GM18498 (cell line): ENCODE measurements around the gene SFMBT2.
"Not testable (repeated sequence)": the region's sequence is repeated elsewhere in the genome, so short reads cannot be mapped to it uniquely, and the experiment has no call there.

Experiments used
- ATAC-seq: cut with Tn5 transposase; IDR thresholded peaks from one replicate; pipeline ENCODE4 v1.9.1; 2021; ENCODE audit warnings: mild to moderate bottlenecking, moderate library complexity; ENCODE audit not compliant: unreplicated experiment

Gene SFMBT2

GRCh38 chr10:7302392-7302906, 108.4 kb downstream of the SFMBT2 start:
- no peak for ATAC-seq

DNA sequence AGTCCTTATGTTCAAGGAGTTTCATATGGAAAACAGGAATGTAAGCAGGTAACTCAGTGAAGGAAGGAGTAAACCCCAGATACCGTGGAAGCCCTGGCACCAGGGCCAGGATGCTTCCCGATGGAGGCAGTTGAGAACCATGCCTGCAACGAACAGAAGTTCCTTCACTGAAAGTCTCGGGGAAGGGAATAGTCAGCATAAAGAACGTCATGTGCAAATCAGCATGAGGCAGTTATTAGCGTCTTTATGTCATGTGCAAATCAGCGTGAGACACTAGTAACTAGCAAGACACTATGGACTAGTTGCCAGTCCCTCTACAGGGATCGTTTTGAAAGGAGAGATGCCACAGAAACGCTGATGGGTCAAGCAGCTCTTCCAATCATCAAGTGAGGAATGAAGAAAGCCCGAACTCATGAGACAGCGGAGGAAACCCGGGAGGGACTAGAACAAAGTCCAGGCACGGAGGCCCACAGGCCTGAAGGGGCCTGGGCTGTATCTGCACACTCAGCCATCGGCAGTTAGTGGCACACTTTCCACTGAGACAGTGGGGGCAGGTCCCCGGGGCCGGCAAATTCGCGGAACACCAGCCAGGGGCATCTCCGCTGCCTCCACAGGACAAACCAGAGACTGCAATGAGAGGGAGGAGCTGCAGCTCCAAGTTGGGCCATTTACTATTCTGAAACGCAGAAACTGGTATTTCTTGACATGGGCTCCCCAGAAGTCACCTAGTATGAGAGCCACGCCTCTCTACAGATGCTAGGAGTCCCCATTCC, 109.6 kb downstream of the SFMBT2 start:
- no peak for ATAC-seq

DNA sequence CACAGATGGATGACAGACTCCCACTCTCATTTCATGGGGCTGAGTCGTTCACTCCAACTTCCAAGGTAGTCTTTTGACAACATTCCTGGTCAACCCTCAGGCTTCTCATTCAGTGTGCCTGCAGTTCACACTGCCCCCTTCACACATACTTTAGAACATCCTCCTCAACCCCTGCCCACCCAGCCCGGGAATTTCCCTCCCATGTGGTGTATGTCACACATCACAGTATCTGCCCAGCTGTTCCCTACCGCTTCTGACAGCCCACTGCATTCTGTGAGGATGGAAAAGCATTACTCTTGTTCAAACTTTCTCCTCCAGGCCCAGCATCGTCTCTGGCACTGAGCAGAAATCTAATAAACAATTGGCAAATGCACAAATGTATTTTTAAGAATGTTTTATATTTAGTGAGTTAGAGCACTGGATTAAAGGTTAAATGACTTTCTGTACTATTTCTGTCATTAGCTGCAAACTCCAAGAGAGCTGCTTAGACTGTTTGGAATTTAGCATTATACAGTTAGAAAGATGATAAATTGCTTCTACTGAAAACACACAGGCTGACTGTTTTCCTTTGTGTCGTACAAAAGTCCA, 110.4 kb downstream of the SFMBT2 start:
- no peak for ATAC-seq

DNA sequence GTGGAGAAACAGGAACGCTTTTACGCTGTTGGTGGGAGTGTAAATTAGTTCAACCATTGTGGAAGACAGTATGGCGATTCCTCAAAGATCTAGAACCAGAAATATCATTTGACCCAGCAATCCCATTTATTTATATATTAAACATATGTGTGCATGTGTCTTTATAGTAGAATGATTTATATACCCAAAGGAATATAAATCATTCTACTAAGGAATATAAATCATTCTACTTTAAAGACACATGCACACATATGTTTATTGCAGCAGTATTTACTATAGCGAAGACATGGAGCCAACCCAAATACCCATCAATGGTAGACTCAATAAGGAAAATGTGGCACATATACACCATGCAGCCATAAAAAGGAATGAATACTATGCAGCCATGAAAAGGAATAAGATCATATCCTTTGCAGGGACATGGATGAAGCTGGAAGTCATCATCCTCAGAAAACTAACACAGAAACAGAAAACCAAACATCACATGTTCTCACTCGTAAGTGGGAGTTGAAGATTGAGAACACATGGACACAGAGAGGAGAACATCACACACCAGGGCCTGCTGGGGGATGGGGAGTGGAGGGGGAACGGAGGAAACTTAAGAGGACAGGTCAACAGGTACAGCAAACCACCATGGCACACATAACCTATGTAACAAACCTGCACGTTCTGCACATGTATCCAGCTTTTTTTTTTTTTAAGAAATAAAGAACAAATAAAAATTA, 111.1 kb downstream of the SFMBT2 start:
- ATAC-seq = not testable (repeated sequence)

DNA sequence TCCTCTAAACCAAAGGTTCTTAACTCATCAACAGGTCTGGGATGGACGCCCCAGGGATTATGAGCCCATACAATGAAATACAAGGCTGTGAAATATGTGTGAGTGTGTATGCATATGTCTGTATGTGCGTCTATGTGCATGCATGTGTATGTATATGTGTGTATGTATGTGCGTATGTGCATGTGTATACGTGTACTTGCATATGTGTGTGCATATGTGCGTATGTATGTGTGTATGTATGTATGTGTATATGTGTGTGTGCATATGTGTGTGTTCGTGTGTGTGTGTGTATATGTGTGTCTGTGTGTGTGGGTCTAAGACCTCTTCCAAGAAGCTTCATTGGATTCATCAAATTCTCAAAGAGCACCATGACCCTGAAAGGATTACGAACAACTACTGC, 112.3 kb downstream of the SFMBT2 start:
- no peak for ATAC-seq

DNA sequence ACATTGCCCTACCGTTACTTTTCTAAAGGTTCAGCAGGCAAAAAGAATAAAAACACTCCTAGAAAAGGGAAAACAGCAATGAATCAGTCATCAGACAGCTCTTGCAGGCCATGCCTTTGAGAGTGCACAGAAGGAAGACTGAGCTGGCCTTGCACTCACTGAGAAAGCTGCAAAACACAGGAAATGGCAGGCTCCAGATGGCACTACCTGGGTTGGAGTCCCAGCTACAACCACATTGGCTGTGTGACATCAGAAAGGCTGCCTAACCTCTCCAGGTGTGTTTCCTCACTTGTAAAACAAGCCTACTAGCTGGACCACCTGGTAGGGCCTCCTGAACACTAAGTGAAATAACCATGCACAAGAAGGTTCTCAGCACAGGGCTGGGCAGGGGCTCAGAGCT, 113.7 kb downstream of the SFMBT2 start:
- no peak for ATAC-seq

GRCh38 chr10:7296648-7297047, 114.2 kb downstream of the SFMBT2 start:
- ATAC-seq = no peak

DNA sequence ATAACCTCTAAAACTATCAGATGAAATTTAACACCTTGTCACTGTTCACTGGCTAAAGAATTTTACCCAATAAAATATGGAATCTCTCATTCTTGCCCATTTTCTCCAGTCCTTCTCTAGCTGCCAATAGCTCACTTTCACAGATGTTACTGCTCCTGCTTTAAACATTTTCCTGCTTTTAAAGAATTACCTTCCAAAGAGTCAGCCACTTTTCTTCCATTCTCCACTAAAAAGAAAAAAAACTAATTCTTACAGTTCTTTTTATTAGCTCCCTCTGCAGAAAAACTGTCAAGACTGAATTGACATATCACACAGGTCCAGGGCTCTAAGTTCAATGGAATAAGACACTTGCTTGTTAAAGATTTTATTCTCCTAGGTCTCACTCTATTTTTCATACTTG, 114.8 kb downstream of the SFMBT2 start:
- no peak for ATAC-seq

DNA sequence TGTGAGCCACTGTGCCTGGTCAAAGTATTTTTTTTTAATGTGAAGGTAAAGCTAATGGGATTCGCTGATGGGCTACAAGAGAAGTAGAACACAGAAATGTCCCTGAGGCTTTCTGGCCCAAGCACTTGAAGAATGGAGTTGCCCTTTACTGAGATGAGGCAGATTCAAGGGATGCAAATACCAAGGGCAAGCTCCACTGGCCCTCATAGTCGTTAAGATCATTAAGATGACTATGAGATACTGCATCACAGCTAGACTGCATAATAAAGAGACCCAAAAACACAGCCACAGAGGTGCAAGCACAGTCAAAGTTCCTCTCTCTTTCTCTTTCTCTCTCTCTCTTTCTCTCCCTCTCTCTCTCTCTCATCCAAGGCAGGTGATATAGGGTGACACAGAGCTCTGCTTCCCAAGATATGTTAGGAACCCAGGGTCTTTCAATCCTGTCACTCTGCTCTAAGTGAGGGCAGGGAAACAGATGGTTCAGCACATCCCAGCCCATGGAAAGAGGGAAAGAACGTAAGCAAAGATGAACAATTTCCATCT, 117.4 kb downstream of the SFMBT2 start:
- ATAC-seq = no peak

DNA sequence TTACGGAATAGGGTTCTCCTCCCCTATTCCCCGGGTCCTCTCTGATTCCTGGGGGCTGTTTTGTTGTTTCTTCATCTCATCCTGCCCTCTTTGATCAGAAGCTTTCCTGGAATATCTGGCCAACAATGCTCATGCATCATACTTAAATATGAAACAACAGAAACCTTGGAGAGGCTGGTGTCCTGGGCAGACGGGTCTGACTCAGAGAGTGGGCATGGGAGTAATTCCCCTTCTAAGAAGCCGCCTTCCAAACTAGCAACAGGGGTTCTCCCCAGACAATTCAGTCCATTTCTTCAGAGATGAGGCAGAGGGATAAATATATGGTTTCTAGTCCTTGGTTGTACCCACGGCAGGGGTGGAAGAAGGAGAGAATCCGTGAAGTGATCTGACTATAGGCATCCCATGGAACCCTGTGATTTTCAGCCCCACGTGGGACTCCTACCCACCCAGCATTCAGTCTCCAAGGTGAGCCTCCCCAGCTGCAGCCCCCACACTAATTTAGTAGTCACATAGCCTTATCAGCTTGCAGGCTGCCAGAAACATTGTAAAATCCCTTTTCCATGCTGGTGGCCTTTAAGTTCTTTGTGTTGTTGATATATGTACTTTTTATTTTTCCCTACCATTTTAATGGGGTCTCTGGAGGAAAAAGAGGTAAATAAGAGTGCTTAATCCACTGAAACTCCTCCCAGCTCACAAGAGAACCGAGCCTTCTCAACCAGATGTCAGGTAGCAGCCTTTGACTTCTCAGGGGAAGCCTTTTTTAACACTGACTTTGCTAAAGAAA, 119.2 kb downstream of the SFMBT2 start:
- no peak for ATAC-seq

GRCh38 chr10:7288060-7288690, 122.7 kb downstream of the SFMBT2 start:
- no peak for ATAC-seq

GRCh38 chr10:7287377-7287776, 123.5 kb downstream of the SFMBT2 start:
- ATAC-seq = no peak

- no peak for ATAC-seq
Measured at GRCh38 chr10:7285522-7286322, 125.1 kb downstream of the SFMBT2 start.

DNA sequence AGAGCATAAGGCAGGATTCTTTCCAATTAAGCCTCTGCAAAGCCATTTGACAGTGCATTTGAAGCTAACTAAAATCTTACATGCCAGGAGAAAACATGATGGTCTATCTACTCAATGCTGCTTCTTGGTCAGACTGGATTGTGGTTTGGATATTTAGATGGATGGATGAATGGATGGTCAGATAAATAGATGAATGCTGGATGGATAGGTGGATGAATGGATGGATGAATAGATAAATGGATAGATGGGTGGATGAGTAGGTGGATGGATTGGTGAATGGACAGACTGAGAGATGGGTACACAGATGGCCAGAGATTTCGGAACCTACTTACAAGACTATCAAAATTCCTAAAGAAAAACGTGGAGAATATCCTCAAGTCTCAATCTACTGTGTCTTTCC, 127.6 kb downstream of the SFMBT2 start:
- no peak for ATAC-seq

GRCh38 chr10:7282457-7282856, 128.4 kb downstream of the SFMBT2 start:
- no peak for ATAC-seq

GRCh38 chr10:7281429-7281828, 129.4 kb downstream of the SFMBT2 start:
- no peak for ATAC-seq

- no peak for ATAC-seq
Measured at GRCh38 chr10:7279303-7279702, 131.5 kb downstream of the SFMBT2 start.

DNA sequence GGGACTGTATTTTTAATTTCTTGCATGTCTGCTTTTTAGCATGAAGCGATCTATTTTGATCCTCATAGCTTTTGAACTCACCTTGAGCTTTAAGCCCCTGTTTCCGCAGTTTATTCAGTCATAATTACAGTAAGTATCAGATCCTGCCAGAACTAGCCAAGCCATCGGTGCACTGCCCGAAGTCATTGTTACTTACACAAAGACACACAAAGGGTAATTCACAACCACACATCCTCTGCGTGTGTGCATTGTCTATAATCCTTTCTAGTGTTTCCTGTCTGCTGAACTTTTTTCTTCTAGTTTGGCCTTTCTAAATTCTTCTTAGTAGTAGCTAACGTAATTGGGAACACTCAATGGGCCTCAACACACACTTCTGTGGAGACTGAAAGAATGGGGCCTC, 133.0 kb downstream of the SFMBT2 start:
- ATAC-seq = no peak

DNA sequence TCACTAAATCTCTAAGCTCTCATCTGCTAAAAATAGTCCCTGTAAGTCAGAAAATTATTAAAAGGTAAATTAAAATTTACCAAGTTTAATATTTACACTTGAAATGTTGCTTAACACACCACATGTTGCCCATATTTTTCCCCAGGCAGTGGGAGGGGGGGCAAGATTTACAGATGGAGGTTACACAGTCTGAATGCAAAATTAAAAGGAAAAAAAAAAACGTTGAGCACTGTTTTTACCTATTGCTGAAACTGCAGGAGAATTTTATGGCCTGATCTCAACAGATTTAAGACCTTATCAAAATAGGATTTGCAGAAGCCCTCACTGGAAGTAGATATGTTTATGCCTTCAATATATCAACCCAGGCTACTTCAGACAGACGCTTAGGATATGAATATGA, 133.4 kb downstream of the SFMBT2 start:
- ATAC-seq = no peak
